Lower leg skin (tissue), 4 donors: Measurements from ENCODE around the gene ATF6. TPM values are rescaled to one million over a fixed set of nuclear protein-coding genes. Genes with fewer than 3 reads are reported as not detected.
"Not testable (repeated sequence)": the region's sequence is repeated elsewhere in the genome, so short reads cannot be mapped to it uniquely, and the experiment has no call there.

Experiments
- DNase-seq, 2 donors: peaks; one replicate each; pipeline ENCODE4 v3.0.0-alpha.2; 2019; ENCODE audit warnings: low spot score in 2 of 2
- H3K4me3 ChIP-seq: fragments of 200-600 bp; sonication (generic); 2 replicates; pipeline ENCODE4 v1.5.1; 2017; ENCODE audit warnings: mild to moderate bottlenecking, low read depth; ENCODE audit not compliant: poor library complexity, severe bottlenecking
- POLR2A ChIP-seq, 2 donors: fragments of 450-650 bp; IDR thresholded peaks; one replicate each; pipeline ENCODE4 v1.6.1; 2016 to 2017; ENCODE audit warnings: antibody characterized with exemption in 2 of 2, mild to moderate bottlenecking in 1 of 2, moderate library complexity in 1 of 2
- WGBS, 2 donors: methylation state at CpG; one replicate each; pipeline ENCODE4 v1.1.5; 2018; 5-methylcytosine and 5-hydroxymethylcytosine counted together
- intact Hi-C: fragments of 100-400 bp; cut with DNase I; formaldehyde crosslinking; loops from one replicate; pipeline ENCODE4 v1.15.0; 2023; ENCODE audit warnings: low total_unique reads
- total RNA-seq, 4 donors: library from RNA; depleted of rRNA; stranded (reverse); fragments of >200 nt; gene quantifications; one replicate each; pipeline ENCODE4 v1.1.0, GENCODE V29; 2016
- TF ChIP-seq, protein P1 (sequence below), 3 donors: fragments of 450-650 bp; IDR thresholded peaks; one replicate each; pipeline ENCODE4 v1.5.1; 2016; ENCODE audit warnings: antibody characterized with exemption in 3 of 3, mild to moderate bottlenecking in 3 of 3, moderate library complexity in 2 of 3

The ATF6 gene
- total RNA-seq, 4 donors from 2014 or later: 28.7 to 33.5 (median 31.2) TPM

DNA sequence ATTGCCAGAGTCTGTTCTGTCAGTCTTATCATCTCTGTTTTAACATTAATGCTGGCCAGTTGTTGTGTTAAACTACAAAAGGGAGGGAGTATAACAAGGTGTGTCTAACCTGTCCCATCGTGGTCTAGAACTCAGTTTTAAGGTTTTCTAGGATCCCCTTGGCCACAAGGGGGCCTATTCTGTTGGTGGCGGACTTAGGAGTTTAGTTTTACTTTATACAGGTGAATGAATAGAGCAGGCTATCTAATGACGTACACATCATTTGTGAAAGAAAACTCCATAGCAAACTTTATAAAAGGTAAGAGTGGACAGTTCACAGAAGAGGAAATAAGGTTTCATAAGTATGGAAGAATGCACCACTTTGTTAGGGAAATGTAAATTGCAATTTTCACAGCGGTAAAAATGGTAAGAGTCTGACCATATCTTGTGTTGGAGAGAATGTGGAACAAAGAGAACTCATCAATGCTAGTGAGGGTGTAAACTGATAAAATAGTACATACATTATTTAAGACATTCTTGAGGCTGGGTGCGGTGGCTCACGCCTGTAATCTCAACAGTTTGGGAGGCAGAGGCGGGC is 2.5 kb upstream of the ATF6 start:
- no peak overlapping the region for H3K4me3 ChIP-seq
- DNase-seq: no peak
- TF ChIP-seq, protein P1, sequence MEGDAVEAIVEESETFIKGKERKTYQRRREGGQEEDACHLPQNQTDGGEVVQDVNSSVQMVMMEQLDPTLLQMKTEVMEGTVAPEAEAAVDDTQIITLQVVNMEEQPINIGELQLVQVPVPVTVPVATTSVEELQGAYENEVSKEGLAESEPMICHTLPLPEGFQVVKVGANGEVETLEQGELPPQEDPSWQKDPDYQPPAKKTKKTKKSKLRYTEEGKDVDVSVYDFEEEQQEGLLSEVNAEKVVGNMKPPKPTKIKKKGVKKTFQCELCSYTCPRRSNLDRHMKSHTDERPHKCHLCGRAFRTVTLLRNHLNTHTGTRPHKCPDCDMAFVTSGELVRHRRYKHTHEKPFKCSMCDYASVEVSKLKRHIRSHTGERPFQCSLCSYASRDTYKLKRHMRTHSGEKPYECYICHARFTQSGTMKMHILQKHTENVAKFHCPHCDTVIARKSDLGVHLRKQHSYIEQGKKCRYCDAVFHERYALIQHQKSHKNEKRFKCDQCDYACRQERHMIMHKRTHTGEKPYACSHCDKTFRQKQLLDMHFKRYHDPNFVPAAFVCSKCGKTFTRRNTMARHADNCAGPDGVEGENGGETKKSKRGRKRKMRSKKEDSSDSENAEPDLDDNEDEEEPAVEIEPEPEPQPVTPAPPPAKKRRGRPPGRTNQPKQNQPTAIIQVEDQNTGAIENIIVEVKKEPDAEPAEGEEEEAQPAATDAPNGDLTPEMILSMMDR (IDR thresholded peaks at IDR 0.05): no peak
- no peak for TF ChIP-seq POLR2A (IDR thresholded peaks at IDR 0.05)
- WGBS, 2 donors: 80 to 86% methylated on average over 7 of the region's 7 CpGs
- intact Hi-C loops: no loop called here

DNA sequence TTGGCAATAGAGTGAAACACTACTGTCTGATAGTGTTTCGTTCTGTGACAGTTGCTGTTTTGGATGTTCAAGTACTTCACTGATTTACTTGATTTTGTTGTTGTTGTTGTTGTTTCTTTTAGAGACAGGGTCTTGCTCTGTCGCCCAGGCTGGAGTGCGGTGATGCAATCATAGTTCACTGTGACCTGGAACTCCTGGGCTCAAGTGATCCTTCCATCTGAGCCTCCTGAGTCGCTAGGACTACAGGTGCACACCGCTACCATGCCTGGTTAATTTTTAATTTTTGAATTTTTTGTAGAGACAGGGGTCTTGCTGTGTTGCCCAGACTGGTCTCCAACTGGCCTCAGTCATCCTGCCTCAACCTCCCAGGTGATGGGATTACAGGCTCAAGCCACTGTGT is 2.3 kb downstream of the ATF6 start:
- no peak for DNase-seq
- TF ChIP-seq, protein P1 (IDR thresholded peaks at IDR 0.05): no peak
- no peak for TF ChIP-seq POLR2A (IDR thresholded peaks at IDR 0.05)
- 96 to 97% methylated on average over 5 of the region's 5 CpGs for WGBS, 2 donors
- H3K4me3 ChIP-seq: no peak overlapping the region
- intact Hi-C loops: no loop called here

DNA sequence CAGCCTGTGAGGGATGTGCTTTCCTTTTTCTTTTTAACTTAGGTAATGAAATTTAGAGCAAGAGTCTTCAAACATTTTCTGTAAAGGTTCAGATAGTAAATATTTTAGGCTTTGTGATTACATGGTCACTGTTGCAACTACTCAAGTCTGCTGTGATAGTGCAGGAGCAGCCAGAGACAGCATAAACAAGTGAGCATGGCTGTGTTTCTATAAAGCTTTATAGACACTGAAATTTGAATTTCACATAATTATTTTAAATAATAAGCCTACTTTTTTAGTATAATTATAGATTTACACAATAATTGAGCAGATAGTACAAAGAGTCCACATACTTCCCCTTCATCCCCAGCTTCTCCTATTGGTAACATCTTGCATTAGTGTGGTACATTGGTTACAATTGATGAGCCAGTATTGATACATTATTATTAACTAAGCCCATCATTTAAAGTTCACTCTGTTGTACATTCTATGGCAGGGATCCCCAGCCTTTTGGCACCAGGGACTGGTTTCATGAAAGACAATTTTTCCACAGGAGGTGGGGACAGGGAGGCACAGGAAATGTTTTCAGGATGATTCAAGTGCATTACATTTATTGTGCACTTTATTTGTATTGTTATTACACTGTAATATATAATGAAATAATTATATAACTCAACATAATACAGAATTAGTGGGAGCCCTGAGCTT is 3.0 kb downstream of the ATF6 start:
- intact Hi-C loops: no loop called here
- DNase-seq: no peak
- TF ChIP-seq, protein P1 (IDR thresholded peaks at IDR 0.05): no peak
- no peak overlapping the region for H3K4me3 ChIP-seq

DNA sequence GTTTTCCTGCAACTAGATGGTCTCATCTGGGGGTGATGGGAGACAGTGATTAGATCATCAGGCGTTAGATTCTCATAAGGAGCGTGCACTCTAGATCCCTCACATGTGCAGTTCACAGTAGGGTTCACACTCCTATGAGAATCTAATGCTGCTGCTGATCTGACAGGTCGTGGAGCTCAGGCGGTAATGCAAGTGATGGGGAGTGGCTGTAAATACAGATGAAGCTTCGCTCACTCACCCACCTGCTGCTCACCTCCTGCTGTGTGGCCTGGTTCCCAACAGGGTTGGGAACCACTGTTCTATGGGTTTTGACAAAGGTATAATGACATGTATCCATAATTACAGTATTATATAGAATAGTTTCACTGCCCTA is 3.5 kb downstream of the ATF6 start:
- H3K4me3 ChIP-seq, intact Hi-C loops, DNase-seq: not testable (repeated sequence)
- 87 to 90% methylated on average over 5 of the region's 5 CpGs for WGBS, 2 donors

DNA sequence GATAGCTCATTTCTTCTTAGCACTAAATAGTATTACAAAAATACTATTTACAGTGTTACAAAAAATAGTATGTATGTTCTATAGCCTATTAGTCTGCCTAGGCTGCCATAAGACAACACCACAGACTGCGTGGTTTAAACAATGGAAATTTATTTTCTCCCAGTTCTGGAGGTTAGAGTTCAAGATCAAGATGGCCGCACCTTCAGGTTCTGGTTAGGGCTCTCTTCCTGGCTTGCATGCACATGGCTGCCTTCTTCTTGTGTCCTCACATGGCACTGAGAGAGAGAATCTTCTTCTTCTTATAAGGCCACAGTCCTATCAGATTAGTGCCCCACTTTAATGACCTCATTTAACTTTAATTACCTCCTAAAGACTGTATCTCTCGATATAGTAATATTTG is 4.1 kb downstream of the ATF6 start:
- TF ChIP-seq, protein P1 (IDR thresholded peaks at IDR 0.05): no peak
- TF ChIP-seq POLR2A (IDR thresholded peaks at IDR 0.05): no peak
- intact Hi-C loops: no loop called here
- WGBS, 2 donors: 93 to 95% methylated on average over 3 of the region's 3 CpGs
- DNase-seq: no peak
- no peak overlapping the region for H3K4me3 ChIP-seq

DNA sequence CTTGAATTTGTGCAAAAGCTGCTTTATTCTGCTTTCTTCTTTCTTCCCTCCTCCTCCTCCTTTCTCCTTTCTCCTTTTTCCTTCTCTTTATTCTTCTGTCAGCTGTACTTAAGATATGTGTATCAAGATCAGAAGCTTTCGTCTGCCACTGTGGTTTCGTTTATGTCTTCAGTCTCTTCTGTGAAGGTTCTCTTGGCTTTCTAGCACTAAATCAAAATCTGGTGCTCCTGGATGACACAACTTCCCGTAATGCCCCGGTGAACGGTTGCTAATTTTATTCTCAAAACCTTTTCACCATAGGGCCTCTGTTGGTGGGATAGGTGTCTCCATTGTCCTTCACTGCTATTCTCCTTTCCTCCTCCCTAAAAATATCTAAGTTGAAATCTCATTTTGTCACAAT is 5.0 kb downstream of the ATF6 start:
- TF ChIP-seq POLR2A (IDR thresholded peaks at IDR 0.05): no peak
- TF ChIP-seq, protein P1 (IDR thresholded peaks at IDR 0.05): no peak
- intact Hi-C loops: no loop called here
- DNase-seq: no peak
- whole genome bisulfite sequencing, 2 donors: 72 to 83% methylated on average over 5 of the region's 5 CpGs
- H3K4me3 ChIP-seq: no peak overlapping the region
